ENCODE data around the gene FOXD1.
"Not testable (repeated sequence)": the region's sequence is repeated elsewhere in the genome, so short reads cannot be mapped to it uniquely, and the experiment has no call there.

The FOXD1 gene

DNA sequence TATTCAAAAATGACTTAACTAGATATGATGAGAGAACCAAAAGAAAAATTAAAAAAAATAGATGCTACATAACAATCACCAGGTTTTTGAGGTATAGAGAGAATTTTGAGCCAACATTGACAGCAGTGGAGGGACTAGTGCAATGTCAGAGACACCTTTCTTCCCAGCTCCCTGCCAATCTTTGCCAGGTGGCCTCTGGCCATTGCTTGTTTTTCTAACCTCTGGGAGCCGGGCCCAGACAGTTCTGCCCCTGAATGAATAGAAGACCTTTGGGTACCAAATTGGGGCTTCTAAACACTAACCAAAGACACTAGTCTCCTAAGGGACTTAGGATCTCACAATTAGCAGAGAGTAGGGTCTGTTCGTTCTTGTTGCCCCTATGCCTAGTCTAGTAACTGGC, 33.4 kb downstream of the FOXD1 start:
- H3K4me3 ChIP-seq (ENCODE audit: low read length) = no peak overlapping the region
- no peaks in the 10 kb centered on the region for H3K9me3 ChIP-seq (ENCODE audit: insufficient read depth, low read length)
- H4K20me1 ChIP-seq (ENCODE audit: insufficient read depth, low read length) = no peaks in the 10 kb centered on the region
- H3K27ac ChIP-seq (ENCODE audit: low read length) = no peak overlapping the region
- H2AFZ ChIP-seq (ENCODE audit: low read depth, low read length) = no peak overlapping the region
- no peaks in the 10 kb centered on the region for H3K4me1 ChIP-seq (ENCODE audit: low read length)
- H3K79me2 ChIP-seq (ENCODE audit: low read length) = no peaks in the 10 kb centered on the region
- TF ChIP-seq, protein P1, sequence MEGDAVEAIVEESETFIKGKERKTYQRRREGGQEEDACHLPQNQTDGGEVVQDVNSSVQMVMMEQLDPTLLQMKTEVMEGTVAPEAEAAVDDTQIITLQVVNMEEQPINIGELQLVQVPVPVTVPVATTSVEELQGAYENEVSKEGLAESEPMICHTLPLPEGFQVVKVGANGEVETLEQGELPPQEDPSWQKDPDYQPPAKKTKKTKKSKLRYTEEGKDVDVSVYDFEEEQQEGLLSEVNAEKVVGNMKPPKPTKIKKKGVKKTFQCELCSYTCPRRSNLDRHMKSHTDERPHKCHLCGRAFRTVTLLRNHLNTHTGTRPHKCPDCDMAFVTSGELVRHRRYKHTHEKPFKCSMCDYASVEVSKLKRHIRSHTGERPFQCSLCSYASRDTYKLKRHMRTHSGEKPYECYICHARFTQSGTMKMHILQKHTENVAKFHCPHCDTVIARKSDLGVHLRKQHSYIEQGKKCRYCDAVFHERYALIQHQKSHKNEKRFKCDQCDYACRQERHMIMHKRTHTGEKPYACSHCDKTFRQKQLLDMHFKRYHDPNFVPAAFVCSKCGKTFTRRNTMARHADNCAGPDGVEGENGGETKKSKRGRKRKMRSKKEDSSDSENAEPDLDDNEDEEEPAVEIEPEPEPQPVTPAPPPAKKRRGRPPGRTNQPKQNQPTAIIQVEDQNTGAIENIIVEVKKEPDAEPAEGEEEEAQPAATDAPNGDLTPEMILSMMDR (IDR thresholded peaks at IDR 0.05; ENCODE audit: low read depth, low read length) = no peak
- TF ChIP-seq EZH2phosphoT487 (IDR thresholded peaks at IDR 0.05; ENCODE audit: low read depth) = no peak
- no peak overlapping the region for H3K4me2 ChIP-seq (ENCODE audit: low read length)
- H3K9ac ChIP-seq (ENCODE audit: low read length) = no peak overlapping the region
- H3K36me3 ChIP-seq (replicated peaks; ENCODE audit: low read depth, low read length) = no peaks in the 10 kb centered on the region
- H3K27me3 ChIP-seq (ENCODE audit: low read depth, low read length) = no peaks in the 10 kb centered on the region

- no peak overlapping the region for H3K9ac ChIP-seq (ENCODE audit: low read length)
- H3K4me2 ChIP-seq (ENCODE audit: low read length) = no peak overlapping the region
- H3K4me1 ChIP-seq (ENCODE audit: low read length) = no peaks in the 10 kb centered on the region
- H3K27me3 ChIP-seq (ENCODE audit: low read depth, low read length) = no peaks in the 10 kb centered on the region
- no peak overlapping the region for H3K4me3 ChIP-seq (ENCODE audit: low read length)
- H3K36me3 ChIP-seq (replicated peaks; ENCODE audit: low read depth, low read length) = no peaks in the 10 kb centered on the region
- TF ChIP-seq, protein P1 (IDR thresholded peaks at IDR 0.05; ENCODE audit: low read depth, low read length) = no peak
- no peak for TF ChIP-seq EZH2phosphoT487 (IDR thresholded peaks at IDR 0.05; ENCODE audit: low read depth)
- H3K27ac ChIP-seq (ENCODE audit: low read length) = no peak overlapping the region
- H3K79me2 ChIP-seq (ENCODE audit: low read length) = no peaks in the 10 kb centered on the region
- H3K9me3 ChIP-seq (ENCODE audit: insufficient read depth, low read length) = no peaks in the 10 kb centered on the region
- H2AFZ ChIP-seq (ENCODE audit: low read depth, low read length) = no peak overlapping the region
- H4K20me1 ChIP-seq (ENCODE audit: insufficient read depth, low read length) = no peaks in the 10 kb centered on the region
Measured at GRCh38 chr5:73412597-73412988, 36.0 kb downstream of the FOXD1 start.

- TF ChIP-seq, protein P1 (IDR thresholded peaks at IDR 0.05; ENCODE audit: low read depth, low read length) = no peak
- TF ChIP-seq EZH2phosphoT487 (IDR thresholded peaks at IDR 0.05; ENCODE audit: low read depth) = no peak
- Histone ChIP-seq H3K9me3 (ENCODE audit: insufficient read depth, low read length) (no peaks in the 10 kb centered on the region), H3K9ac (ENCODE audit: low read length) (no peak overlapping the region), H3K4me2 (ENCODE audit: low read length) (no peak overlapping the region), H4K20me1 (ENCODE audit: insufficient read depth, low read length) (no peaks in the 10 kb centered on the region), H2AFZ (ENCODE audit: low read depth, low read length) (no peak overlapping the region), H3K4me3 (ENCODE audit: low read length) (no peak overlapping the region), H3K4me1 (ENCODE audit: low read length) (no peaks in the 10 kb centered on the region), H3K27ac (ENCODE audit: low read length) (no peak overlapping the region), H3K27me3 (ENCODE audit: low read depth, low read length) (no peaks in the 10 kb centered on the region), H3K36me3 (replicated peaks; ENCODE audit: low read depth, low read length) (no peaks in the 10 kb centered on the region), H3K79me2 (ENCODE audit: low read length) (no peaks in the 10 kb centered on the region)
Measured at GRCh38 chr5:73411936-73412596, 36.5 kb downstream of the FOXD1 start.

DNA sequence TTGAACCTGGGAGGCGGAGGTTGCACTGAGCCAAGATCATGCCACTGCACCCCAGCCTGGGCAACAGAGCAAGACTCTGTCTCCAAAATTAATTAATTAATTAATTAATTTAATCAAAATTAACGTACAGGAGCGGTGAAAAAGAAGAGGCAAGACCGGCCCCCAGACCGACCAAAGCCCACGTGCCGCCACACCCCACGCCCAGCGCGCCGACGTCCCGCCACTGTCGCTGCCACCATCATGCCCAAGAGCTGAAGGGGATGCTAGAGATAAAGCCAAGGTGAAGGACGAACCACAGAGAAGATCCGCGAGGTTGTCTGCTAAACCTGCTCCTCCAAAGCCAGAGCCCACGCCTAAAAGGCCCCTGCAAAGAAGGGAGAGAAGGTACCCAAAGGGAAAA, 38.6 kb downstream of the FOXD1 start:
- not testable (repeated sequence) for H3K9me3 ChIP-seq (ENCODE audit: insufficient read depth, low read length); H3K9ac ChIP-seq (ENCODE audit: low read length); H2AFZ ChIP-seq (ENCODE audit: low read depth, low read length); H4K20me1 ChIP-seq (ENCODE audit: insufficient read depth, low read length); H3K4me2 ChIP-seq (ENCODE audit: low read length); H3K36me3 ChIP-seq (replicated peaks; ENCODE audit: low read depth, low read length); H3K4me1 ChIP-seq (ENCODE audit: low read length); H3K4me3 ChIP-seq (ENCODE audit: low read length); H3K27me3 ChIP-seq (ENCODE audit: low read depth, low read length); H3K27ac ChIP-seq (ENCODE audit: low read length); H3K79me2 ChIP-seq (ENCODE audit: low read length)

Data from OCI-LY3 (cell line).